Stomach (tissue), 9 donors: Measurements from ENCODE around the gene SFTPA2. TPM values are rescaled to one million over a fixed set of nuclear protein-coding genes. Genes with fewer than 3 reads are reported as not detected.
"Not testable (repeated sequence)": the region's sequence is repeated elsewhere in the genome, so short reads cannot be mapped to it uniquely, and the experiment has no call there.

Experiments used
- DNase-seq, 2 donors: peaks; one replicate each; pipeline versions ENCODE4 v3.0.0 to v3.0.0-alpha.2; 2013 to 2019
- H3K27ac ChIP-seq, 5 donors: fragments of 200-600 bp in 4 of 5; sonication (generic) in 4 of 5; one replicate each; pipeline ENCODE4 v1.5.1; 2013 to 2019; ENCODE audit warnings: mild to moderate bottlenecking in 1 of 5, moderate library complexity in 1 of 5
- H3K27me3 ChIP-seq, 3 donors: fragments of 200-600 bp; sonication (generic); one replicate each; pipeline ENCODE4 v1.5.1; 2017 to 2019; ENCODE audit warnings: mixed run types in 1 of 3
- H3K36me3 ChIP-seq, 4 donors: fragments of 200-600 bp; sonication (generic); 1 replicate in 3 of 4; 2 replicates in 1 of 4; pipeline ENCODE4 v1.5.1; 2016 to 2019
- H3K4me1 ChIP-seq, 4 donors: fragments of 200-600 bp; sonication (generic); one replicate each; pipeline ENCODE4 v1.5.1; 2016 to 2019
- H3K4me3 ChIP-seq, 4 donors: fragments of 200-600 bp; sonication (generic) in 3 of 4; one replicate each; pipeline ENCODE4 v1.5.1; 2016 to 2019; ENCODE audit warnings: mild to moderate bottlenecking in 1 of 4
- H3K9me3 ChIP-seq, 4 donors: fragments of 200-600 bp; sonication (generic); one replicate each; pipeline ENCODE4 v1.5.1; 2016 to 2019
- EP300 ChIP-seq: sonication (generic); formaldehyde crosslinking; IDR thresholded peaks from one replicate; pipeline ENCODE4 v1.6.1; 2017; ENCODE audit warnings: antibody characterized with exemption
- POLR2A ChIP-seq, 4 donors: fragments of 450-650 bp; IDR thresholded peaks; one replicate each; pipeline ENCODE4 v1.6.1; 2016; ENCODE audit warnings: antibody characterized with exemption in 4 of 4, control low read depth in 2 of 4, mild to moderate bottlenecking in 1 of 4, moderate library complexity in 1 of 4
- POLR2AphosphoS5 ChIP-seq, 3 donors: sonication (generic); formaldehyde crosslinking; IDR thresholded peaks; one replicate each; pipeline ENCODE4 v1.6.1; 2016; ENCODE audit warnings: antibody characterized with exemption in 3 of 3
- WGBS, 5 donors: extraction: QIAGEN DNeasy Blood & Tissue Kit in 3 of 5; methylation state at CpG; one replicate each; pipeline versions ENCODE4 v1.1.5 to v1.1.7; 2013 to 2018; 5-methylcytosine and 5-hydroxymethylcytosine counted together
- intact Hi-C: fragments of 100-400 bp; cut with DNase I; formaldehyde crosslinking; loops from one replicate; pipeline ENCODE4 v1.15.1; 2023; ENCODE audit warnings: low total_unique reads
- polyA plus RNA-seq, 3 donors: library from polyadenylated mRNA; stranded (reverse); fragments of 200-250 nt; gene quantifications; one replicate each; pipeline ENCODE4 v1.2.3, GENCODE V29; 2013
- total RNA-seq, 5 donors: library from RNA; depleted of rRNA; stranded (reverse); fragments of >200 nt; gene quantifications; one replicate each; pipeline versions ENCODE4 v1.1.0 to v1.2.3, GENCODE V29; 2014 to 2016
- TF ChIP-seq, protein P1 (sequence below), 7 experiments: fragments of 450-650 bp in 4 of 7; fragments of 200-600 bp in 3 of 7; sonication (generic) in 3 of 7; IDR thresholded peaks; one replicate each; pipeline ENCODE4 v1.5.1; 2016 to 2019; ENCODE audit warnings: antibody characterized with exemption in 7 of 7, control low read depth in 2 of 7, mild to moderate bottlenecking in 1 of 7
- donor health status: healthy with polysubstance abuse.
- donor health status: Bipolar disorder and iron deficiency.
- donor health status: healthy.

SFTPA2 gene
- total and polyA plus RNA-seq, 8 donors, result 0.31 to 594 (median 2.2) TPM; not detected in 2

DNA sequence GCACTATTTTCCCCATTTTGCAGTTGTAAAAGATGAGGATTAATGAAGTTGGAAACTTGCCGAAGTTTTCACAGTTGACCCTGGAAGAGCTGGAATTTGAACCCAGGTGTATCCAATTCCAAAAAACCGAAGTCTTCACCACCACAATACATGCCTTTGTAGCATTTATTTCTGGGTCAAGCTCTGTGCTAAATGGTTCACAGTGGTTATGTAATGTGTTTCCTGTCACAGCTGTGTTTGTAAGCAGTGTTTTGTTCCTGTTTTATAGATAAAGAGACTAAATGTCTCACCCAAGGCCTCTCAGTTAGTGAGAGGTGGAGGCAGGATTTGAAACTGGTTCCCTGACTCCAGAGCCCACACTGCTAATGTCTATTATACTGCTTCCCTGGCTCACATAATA lies 17.6 kb downstream of the SFTPA2 start:
- WGBS, 5 donors, result 53 to 69% (median 60%) methylated on average over 2 of the region's 2 CpGs
- Histone ChIP-seq H3K27me3 (no peaks in the 10 kb centered on the region), H3K36me3 (no peaks in the 10 kb centered on the region), H3K9me3 (no peaks in the 10 kb centered on the region), H3K4me1 (no peaks in the 10 kb centered on the region), H3K4me3 (no peak overlapping the region), H3K27ac (no peak overlapping the region)
- intact Hi-C loops, result no loop called here
- TF ChIP-seq EP300 (no peak), POLR2AphosphoS5 (IDR thresholded peaks at IDR 0.05) (no peak), POLR2A (IDR thresholded peaks at IDR 0.05) (no peak)
- TF ChIP-seq, protein P1, sequence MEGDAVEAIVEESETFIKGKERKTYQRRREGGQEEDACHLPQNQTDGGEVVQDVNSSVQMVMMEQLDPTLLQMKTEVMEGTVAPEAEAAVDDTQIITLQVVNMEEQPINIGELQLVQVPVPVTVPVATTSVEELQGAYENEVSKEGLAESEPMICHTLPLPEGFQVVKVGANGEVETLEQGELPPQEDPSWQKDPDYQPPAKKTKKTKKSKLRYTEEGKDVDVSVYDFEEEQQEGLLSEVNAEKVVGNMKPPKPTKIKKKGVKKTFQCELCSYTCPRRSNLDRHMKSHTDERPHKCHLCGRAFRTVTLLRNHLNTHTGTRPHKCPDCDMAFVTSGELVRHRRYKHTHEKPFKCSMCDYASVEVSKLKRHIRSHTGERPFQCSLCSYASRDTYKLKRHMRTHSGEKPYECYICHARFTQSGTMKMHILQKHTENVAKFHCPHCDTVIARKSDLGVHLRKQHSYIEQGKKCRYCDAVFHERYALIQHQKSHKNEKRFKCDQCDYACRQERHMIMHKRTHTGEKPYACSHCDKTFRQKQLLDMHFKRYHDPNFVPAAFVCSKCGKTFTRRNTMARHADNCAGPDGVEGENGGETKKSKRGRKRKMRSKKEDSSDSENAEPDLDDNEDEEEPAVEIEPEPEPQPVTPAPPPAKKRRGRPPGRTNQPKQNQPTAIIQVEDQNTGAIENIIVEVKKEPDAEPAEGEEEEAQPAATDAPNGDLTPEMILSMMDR (IDR thresholded peaks at IDR 0.05), result no peak
- DNase-seq, result no peak

DNA sequence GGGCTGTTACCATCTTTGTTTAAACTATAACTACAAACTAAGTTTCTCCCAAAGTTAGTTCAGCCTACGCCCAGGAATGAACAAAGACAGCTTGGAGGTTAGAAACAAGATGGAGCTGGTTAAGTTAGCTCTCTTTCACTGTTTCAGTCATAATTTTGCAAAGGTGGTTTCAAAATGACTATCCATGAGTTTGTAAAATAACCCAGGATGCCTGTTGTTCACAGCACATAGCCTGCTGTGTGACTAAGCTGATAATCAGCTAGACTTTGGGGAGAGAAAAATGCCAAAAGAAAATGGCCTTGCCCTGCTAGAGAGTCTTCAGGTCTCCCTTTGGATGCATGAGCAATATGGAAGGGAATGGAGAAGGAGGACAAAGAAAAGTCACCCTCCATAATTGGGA lies 19.3 kb downstream of the SFTPA2 start:
- H3K4me1 ChIP-seq, H3K36me3 ChIP-seq, H3K27ac ChIP-seq, intact Hi-C loops, H3K9me3 ChIP-seq, H3K27me3 ChIP-seq, DNase-seq, H3K4me3 ChIP-seq: not testable (repeated sequence)
- 54 to 80% (median 71%) methylated on average over 1 of the region's 1 CpG for WGBS, 5 donors

DNA sequence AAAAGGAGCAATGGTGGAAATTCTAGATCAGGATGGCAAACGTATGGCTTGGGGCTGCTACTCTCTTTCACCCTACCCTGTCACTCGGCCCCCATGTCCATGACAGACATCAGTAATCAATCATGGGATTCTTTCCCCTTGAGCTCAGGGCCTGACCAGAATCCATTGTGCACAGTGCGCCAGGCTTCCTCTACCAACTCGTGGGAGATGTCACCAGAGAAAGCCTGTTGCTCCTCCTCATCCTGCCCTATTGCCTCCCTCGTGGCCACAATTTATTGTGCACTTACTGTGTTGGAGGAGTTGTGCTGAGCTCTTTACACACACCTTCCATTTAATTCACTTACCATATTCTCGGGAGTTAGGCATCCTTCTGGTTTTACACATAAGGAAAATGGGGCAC lies 21.9 kb downstream of the SFTPA2 start:
- intact Hi-C loops, H3K27me3 ChIP-seq, H3K27ac ChIP-seq, DNase-seq, H3K9me3 ChIP-seq, H3K4me1 ChIP-seq, H3K4me3 ChIP-seq, H3K36me3 ChIP-seq: not testable (repeated sequence)
- WGBS, 5 donors, result 66 to 80% (median 74%) methylated on average over 6 of the region's 6 CpGs

DNA sequence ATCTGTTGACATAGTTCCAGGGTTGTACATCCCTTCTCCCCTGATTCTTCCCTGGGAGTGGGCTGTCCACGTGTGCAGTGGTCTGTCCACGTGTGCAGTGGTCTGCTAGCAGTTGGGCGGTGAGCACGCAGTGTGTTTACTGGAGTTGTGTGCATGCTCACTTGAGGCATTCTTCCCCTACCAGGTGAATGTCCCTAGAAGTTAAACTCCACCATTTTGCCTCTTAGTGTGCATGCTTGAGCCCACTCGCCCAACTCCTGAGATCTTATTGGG lies 26.4 kb downstream of the SFTPA2 start:
- WGBS, 5 donors, result 85 to 100% (median 94%) methylated on average over 1 of the region's 5 CpGs; no CpG with 5 or more reads in 1 of the 5 donors
- H3K9me3 ChIP-seq, H3K4me3 ChIP-seq, H3K27ac ChIP-seq, H3K36me3 ChIP-seq, H3K27me3 ChIP-seq, H3K4me1 ChIP-seq, intact Hi-C loops, DNase-seq: not testable (repeated sequence)

DNA sequence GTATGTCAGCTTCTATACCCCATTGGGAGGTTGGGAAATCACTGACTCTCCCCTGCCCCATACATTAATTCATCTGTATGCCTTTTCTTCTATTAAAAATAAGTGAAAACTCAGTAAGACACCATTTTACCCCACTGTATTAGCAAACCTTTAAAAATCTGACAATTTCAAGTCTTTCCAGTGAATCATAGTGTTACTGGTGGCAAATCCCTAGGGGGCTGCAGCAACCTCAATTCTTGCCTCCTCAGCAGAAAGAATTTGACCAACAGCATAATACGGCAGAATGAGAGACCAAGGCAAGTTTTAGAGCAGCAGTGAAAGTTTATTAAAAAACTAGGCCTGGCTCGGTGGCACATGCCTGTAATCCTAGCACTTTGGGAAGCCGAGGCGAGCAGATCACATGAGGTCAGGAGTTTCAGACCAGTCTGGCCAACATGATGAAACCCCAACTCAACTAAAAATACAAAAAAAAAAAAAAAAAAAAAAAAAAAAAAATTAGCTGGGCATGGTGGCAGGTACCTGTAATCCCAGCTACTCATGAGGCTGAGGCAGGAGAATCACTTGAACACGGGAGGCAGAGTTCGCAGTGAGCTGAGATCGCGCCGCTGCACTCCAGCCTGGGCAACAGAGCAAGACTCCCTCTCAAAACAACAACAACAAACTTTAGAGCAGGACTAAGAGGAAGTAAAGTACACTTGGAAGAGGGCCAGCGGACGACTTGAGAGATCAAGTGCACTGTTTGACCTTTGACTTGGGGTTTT lies 26.9 kb downstream of the SFTPA2 start:
- H3K4me1 ChIP-seq, H3K4me3 ChIP-seq, H3K27me3 ChIP-seq, DNase-seq, H3K36me3 ChIP-seq, H3K27ac ChIP-seq, intact Hi-C loops, H3K9me3 ChIP-seq: not testable (repeated sequence)
- 76 to 86% (median 81%) methylated on average over 9 to 11 of the region's 11 CpGs for whole genome bisulfite sequencing, 5 donors

DNA sequence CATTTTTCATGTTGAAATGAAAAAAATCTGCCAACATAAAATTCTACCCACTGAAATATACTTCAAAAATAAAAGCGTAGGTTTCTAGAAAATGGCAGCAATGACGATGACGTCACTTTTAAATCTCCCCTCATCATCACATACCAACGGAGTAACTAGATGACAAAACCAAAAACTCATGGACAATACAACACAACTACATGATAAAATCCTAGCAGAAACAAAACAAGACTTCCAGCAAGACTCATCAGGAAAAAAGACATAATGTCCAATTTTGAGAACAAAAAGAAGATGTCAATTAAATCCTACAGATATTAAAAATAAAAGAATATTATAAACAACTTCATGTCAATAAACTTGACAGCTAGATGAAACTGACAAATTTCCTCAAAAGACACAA lies 31.9 kb downstream of the SFTPA2 start:
- 79 to 94% (median 93%) methylated on average over 3 to 4 of the region's 4 CpGs for WGBS, 5 donors
- DNase-seq, result not testable (repeated sequence)

DNA sequence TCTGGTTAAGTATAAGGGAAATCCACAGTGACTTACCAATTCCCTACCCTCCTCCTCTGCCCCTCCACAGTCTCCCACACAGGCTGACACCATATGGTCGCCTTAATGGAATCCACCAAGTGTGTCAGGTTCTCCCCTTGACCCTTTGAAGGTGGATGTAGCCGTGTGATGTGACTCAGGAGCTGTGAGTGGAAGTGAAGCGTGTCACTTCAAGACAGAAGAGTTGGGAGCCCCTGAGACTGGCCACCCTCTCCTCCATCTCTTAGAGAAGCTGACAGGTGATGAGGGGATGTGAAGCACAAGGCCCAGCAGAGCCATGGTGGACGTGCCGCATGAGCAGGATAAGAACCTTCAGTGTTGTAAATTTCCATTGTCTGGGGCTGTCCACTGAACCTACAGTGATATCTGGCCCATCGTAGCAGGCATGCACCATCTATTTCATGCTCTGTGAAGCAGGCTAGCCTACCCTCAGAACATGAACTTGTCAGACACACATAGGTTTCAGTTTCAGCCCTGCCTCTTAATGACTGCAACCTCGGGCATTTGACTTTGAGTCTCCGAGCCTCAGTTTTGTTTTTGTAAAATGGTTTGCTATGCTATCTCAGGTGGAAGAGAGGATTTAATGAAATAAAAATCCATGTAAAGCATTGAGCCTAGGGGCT lies 35.0 kb downstream of the SFTPA2 start:
- H3K4me1 ChIP-seq, H3K4me3 ChIP-seq, DNase-seq, intact Hi-C loops, H3K27me3 ChIP-seq, H3K27ac ChIP-seq, H3K9me3 ChIP-seq, H3K36me3 ChIP-seq: not testable (repeated sequence)
- WGBS, 5 donors, result 71 to 84% (median 79%) methylated on average over 3 to 7 of the region's 8 CpGs; no CpG with 5 or more reads in 1 of the 5 donors

More for the DNA sequence above, 31.9 kb downstream of the SFTPA2 start:
- intact Hi-C loops, H3K4me3 ChIP-seq, H3K4me1 ChIP-seq, H3K36me3 ChIP-seq, H3K27ac ChIP-seq, H3K9me3 ChIP-seq, H3K27me3 ChIP-seq: not testable (repeated sequence)

DNA sequence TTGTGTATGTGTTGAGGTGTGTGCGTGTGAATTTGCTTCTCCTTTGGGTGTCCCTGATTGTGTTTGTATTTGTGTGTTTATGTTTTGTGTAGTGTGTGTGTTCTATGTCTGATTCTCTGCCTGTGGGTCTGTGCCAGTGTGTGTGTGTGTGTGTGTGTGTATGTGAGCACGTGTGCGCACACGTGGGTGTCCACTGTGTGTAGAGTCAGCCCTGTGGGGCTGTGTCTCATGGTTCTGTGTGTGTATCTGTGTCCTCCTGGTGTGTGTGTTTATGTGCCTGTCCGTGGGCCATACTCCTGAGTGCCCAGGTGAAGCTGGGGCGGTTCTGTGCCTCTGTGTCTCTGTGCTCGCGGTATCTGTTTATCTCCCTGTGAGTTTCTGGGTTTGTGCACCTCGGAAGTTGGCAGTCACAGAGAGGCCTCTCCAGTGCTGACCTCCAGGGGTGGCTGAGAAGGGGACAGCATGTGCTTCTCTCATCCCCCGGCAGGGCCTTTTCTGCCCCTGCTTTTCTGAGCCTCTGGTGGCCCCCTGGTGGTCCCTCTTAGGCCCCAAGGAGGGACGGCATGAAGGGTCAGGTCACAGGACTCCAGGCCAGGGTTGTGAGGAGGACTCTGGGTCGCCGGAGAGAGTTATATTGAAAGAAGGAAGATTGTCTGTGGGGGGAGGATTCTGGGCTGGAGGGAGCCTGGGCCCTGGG lies 36.9 kb downstream of the SFTPA2 start:
- H3K27me3 ChIP-seq, H3K27ac ChIP-seq, H3K36me3 ChIP-seq, intact Hi-C loops, H3K9me3 ChIP-seq, H3K4me1 ChIP-seq, DNase-seq, H3K4me3 ChIP-seq: not testable (repeated sequence)
- 78 to 90% (median 80%) methylated on average over 8 to 12 of the region's 13 CpGs for WGBS, 5 donors

DNA sequence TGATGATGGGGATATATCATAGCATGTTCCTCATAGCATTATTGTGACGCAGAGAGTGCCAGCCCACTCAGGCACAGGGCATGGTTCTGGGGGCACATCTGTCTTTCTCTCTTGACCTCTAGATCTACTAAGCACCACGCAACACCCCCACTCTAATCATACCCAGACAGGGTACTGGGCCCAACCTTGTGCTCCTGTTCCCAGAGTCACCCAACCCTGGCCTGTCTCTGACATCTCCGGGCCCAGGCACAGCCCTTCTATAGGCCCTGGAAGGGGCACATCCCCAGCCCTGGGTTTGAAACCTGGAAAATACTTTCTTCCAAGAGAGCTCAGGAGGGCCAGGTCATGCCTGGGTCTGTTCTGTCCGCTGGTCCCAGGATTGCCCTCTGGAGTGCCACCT lies 37.7 kb downstream of the SFTPA2 start:
- H3K36me3 ChIP-seq, H3K27ac ChIP-seq, DNase-seq, intact Hi-C loops, H3K9me3 ChIP-seq, H3K4me1 ChIP-seq, H3K4me3 ChIP-seq, H3K27me3 ChIP-seq: not testable (repeated sequence)
- 78 to 95% (median 91%) methylated on average over 2 to 3 of the region's 4 CpGs for WGBS, 5 donors

DNA sequence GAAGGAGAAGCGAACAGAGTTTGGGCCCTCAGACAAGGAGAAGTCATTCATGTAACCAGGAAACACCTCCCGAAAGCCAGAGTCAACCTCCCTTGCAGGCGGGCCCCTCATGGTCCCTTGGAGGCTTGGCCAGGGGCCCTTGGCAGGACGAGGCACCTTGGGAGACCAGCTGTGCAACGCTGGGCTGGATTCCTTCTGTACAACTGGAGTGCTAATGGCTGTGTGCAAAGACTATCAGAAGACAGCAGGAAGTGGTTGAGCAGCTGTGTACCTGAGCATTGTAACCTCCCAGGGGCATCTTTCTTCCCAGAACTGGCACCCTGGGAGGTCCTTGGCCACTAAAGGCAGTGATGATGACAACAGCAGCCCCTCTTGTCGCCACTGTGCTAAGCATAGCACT lies 38.5 kb downstream of the SFTPA2 start:
- intact Hi-C loops, DNase-seq, H3K4me1 ChIP-seq, H3K4me3 ChIP-seq, H3K9me3 ChIP-seq, H3K36me3 ChIP-seq, H3K27me3 ChIP-seq, H3K27ac ChIP-seq: not testable (repeated sequence)
- 58 to 71% (median 66%) methylated on average over 6 of the region's 6 CpGs for WGBS, 5 donors
